Measurements from ENCODE around the gene SCAMP3. TPM values are rescaled to one million over a fixed set of nuclear protein-coding genes. Genes with fewer than 3 reads are reported as not detected.

Gene SCAMP3
- total and polyA plus RNA-seq, 12 donors = 41.9 to 143 (median 94.1) TPM

DNA sequence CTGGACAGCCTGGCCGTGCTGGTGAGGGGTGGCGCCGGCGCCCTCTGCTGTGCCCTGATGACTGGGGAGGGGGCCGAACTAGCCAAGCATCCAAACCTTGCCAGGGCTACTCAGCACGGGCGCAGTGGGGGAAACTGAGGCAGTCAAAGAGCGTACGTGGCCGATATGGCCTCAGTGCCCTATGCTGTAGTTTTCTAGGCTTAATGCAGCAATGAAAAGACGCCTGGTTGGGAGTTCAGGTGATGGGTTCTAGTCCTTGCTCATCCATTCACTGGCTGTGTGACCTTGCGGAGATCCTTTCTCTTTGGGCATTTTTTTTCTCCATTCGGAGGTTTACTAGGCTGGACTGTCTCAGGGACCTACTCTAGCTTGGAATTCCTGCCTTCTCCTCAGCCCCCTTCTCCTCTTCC, 52.8 kb downstream of the SCAMP3 start:
- Histone ChIP-seq H3K27me3 (no peaks in the 10 kb centered on the region), H3K4me1 (replicated peaks in 1 of 2) (peaks cover 24 to 30% of the 10 kb centered on the region in 2 donors), H3K4me3 (peak overlapping the region; percentile 55 to 94 (median 84)), H3K36me3 (replicated peaks in 1 of 2) (no peaks in the 10 kb centered on the region), H3K9me3 (replicated peaks in 1 of 3) (no peaks in the 10 kb centered on the region), H3K27ac (peak overlapping the region; percentile 80 to 98 (median 89))
- no peak for DNase-seq
- 1 to 8% (median 5%) methylated on average over 4 to 13 of the region's 13 CpGs for WGBS, 4 donors
- intact Hi-C loops (cut with DNase I) = loop anchor here in 1 of 2 donors (5.0 kb wide), 1 partner anchor 33 kb away; a partner anchor contains a TSS
- no peak for TF ChIP-seq POLR2A (IDR thresholded peaks at IDR 0.05)
- TF ChIP-seq, protein P1, sequence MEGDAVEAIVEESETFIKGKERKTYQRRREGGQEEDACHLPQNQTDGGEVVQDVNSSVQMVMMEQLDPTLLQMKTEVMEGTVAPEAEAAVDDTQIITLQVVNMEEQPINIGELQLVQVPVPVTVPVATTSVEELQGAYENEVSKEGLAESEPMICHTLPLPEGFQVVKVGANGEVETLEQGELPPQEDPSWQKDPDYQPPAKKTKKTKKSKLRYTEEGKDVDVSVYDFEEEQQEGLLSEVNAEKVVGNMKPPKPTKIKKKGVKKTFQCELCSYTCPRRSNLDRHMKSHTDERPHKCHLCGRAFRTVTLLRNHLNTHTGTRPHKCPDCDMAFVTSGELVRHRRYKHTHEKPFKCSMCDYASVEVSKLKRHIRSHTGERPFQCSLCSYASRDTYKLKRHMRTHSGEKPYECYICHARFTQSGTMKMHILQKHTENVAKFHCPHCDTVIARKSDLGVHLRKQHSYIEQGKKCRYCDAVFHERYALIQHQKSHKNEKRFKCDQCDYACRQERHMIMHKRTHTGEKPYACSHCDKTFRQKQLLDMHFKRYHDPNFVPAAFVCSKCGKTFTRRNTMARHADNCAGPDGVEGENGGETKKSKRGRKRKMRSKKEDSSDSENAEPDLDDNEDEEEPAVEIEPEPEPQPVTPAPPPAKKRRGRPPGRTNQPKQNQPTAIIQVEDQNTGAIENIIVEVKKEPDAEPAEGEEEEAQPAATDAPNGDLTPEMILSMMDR (IDR thresholded peaks at IDR 0.05) = no peak

DNA sequence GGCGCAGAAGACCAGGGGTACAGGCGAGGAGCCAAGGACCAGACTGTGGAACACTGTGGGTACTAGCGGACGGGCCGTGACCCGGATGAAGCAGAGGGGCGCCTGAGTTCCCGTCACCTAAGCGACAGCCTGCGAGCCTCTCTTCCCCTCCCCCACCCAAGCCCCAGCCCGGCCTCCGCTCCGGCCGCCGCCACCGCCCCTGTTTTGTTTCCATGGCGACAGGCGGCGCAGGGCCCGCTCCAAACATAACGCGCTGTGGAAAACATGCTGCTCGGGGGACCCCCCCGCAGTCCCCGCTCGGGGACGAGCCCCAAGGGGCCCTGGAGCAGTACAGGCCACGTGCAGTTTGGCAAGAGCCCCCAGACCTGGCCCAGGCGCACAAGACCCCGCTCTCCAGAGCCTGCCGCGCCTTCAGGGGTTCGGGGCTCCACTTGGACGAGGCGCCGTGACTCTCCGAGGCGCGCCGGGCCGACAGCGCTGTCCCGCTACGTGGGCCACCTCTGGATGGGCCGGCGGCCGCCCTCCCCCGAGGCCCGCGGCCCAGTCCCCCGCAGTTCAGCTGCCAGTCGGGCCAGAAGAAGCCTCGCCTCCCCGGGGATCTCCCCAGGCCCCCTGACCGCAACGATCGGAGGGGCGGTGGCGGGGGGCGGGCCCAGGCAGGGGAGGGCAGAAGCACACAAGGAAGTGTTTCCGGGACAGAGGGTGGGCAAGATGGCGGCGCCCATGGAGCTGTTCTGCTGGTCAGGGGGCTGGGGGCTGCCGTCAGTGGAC, 53.4 kb downstream of the SCAMP3 start, which contains the start of gene MTX1:
MTX1 (plus strand) TSS at position 155 of the 771 bp plus-strand sequence; CDS start at position 265, 110 bp downstream.
- Histone ChIP-seq H3K4me3 (peak within 1 kb of the TSS; percentile 55 to 94 (median 84)), H3K27me3 (no peaks in the 10 kb centered on the region), H3K36me3 (replicated peaks in 1 of 2) (no peaks in the 10 kb centered on the region), H3K4me1 (replicated peaks in 1 of 2) (peaks cover 24 to 30% of the 10 kb centered on the region in 2 donors), H3K27ac (peak within 1 kb of the TSS; percentile 80 to 98 (median 89)), H3K9me3 (replicated peaks in 1 of 3) (no peaks in the 10 kb centered on the region)
- TF ChIP-seq, protein P1 (IDR thresholded peaks at IDR 0.05) = no peak
- TF ChIP-seq POLR2A (IDR thresholded peaks at IDR 0.05) = peak in 1 of 2 donors; percentile 25
- WGBS, 4 donors = 0 to 1% (median 0%) methylated on average over 17 to 64 of the region's 64 CpGs
- DNase-seq = peak; percentile 84 to 93 (median 87)
- intact Hi-C loops (cut with DNase I) = loop anchor here in 1 of 2 donors (5.0 kb wide), 1 partner anchor 34 kb away; a partner anchor contains a TSS

DNA sequence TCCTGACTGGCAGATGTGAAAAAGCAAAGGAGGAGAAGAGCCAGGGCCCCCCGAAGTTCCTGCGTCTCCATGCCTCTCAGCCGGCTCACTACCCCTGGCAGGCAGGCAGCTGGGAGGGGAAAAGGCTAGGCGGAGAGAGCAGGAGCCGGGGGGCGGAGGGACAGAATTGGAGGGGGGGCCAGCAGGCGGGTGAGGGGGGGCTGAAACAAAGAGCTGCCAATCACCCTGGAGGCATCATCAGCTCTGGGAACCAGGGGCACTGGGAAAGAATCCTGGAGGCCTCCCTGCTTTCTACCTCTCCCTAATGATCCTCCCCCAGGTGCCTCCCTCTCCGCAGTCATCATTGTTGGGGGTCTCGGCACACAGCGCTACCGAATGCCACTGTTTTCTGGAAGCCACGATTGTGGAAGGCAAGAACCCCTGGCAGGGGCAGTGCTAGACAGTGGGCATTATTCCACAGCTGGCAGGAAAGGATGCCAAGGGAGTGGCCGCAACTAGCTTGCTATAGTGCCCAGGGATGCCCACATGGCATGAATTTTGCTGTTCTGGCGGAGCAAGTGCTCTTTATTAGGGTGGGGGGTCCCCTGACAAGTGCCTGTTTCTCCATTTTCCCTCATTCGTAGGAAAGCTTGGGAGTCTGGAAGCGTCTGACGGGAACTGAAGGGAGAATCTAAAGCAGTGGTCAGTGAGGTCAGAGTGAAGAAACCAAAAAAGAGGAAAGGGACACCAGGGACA, 54.2 kb downstream of the SCAMP3 start, which contains the start of gene THBS3:
THBS3 (minus strand) TSS at position 92 of the 735 bp plus-strand sequence; CDS start at position 71, 21 bp downstream.
- no peaks in the 10 kb centered on the region for H3K9me3 ChIP-seq (replicated peaks in 1 of 3)
- H3K4me3 ChIP-seq = peak within 1 kb of the TSS; percentile 47 to 94 (median 67)
- peaks cover 24 to 30% of the 10 kb centered on the region in 2 donors for H3K4me1 ChIP-seq (replicated peaks in 1 of 2)
- peak in 2 of 7 donors; percentile 24 to 43 for DNase-seq
- H3K36me3 ChIP-seq (replicated peaks in 1 of 2) = no peaks in the 10 kb centered on the region
- 13 to 21% (median 17%) methylated on average over 9 to 17 of the region's 17 CpGs for WGBS, 4 donors
- intact Hi-C loops (cut with DNase I) = loop anchor here in 1 of 2 donors (5.0 kb wide), 1 partner anchor 34 kb away; a partner anchor contains a TSS
- no peak for TF ChIP-seq POLR2A (IDR thresholded peaks at IDR 0.05)
- TF ChIP-seq, protein P1 (IDR thresholded peaks at IDR 0.05) = no peak
- no peaks in the 10 kb centered on the region for H3K27me3 ChIP-seq
- H3K27ac ChIP-seq = peak within 1 kb of the TSS; percentile 80 to 98 (median 89)
